Measurements from ENCODE around the gene TIMM10B. TPM values are rescaled to one million over a fixed set of nuclear protein-coding genes. Genes with fewer than 3 reads are reported as not detected.

Gene TIMM10B
- total RNA-seq (2014; rRNA removed; shearing (Covaris generic); ENCODE audit: low replicate concordance) = 36.3 and 57.2 TPM in 2 replicates

- peak within 1 kb of the TSS; percentile 63; the same call in 1 of the 2 replicates for H2AFZ ChIP-seq (ENCODE audit: low read length)
- no peaks in the 10 kb centered on the region for H3K27me3 ChIP-seq (ENCODE audit: low read length)
- H3K4me1 ChIP-seq (ENCODE audit: low read length) = peaks cover 21% of the 10 kb centered on the region
- H3K27ac ChIP-seq (ENCODE audit: low read length) = peak within 1 kb of the TSS; percentile 68
- H3K79me2 ChIP-seq (ENCODE audit: low read length) = peaks cover 56% of the 10 kb centered on the region
- no peaks in the 10 kb centered on the region for H3K9me2 ChIP-seq (replicated peaks; ENCODE audit: insufficient read depth, low read length)
- H3K4me2 ChIP-seq (ENCODE audit: low read depth, low read length, poor library complexity, severe bottlenecking) = peak within 1 kb of the TSS; percentile 88
- peak; percentile 99 for DNase-seq
- peaks cover 40% of the 10 kb centered on the region for H3K36me3 ChIP-seq (ENCODE audit: insufficient read depth, low read length)
- peak within 1 kb of the TSS; percentile 92 for H3K4me3 ChIP-seq (ENCODE audit: low read length)
- H3K9ac ChIP-seq (ENCODE audit: low read length) = peak within 1 kb of the TSS; percentile 97
- no peaks in the 10 kb centered on the region for H3K9me3 ChIP-seq (ENCODE audit: low read length)
- peaks cover 15% of the 10 kb centered on the region for H4K20me1 ChIP-seq (ENCODE audit: insufficient read depth, low read depth, low read length)
These were observed at the start of gene TIMM10B, which contains the start of gene ARFIP2 for GRCh38 chr11:6481012-6481923. TIMM10B (plus strand) TSS chr11:6481501; CDS start chr11:6481517, 16 bp downstream. ARFIP2 (minus strand) TSS chr11:6481331; CDS start chr11:6480421, 910 bp downstream.

GRCh38 chr11:6431861-6432260, 49.4 kb upstream of the TIMM10B start:
- Histone ChIP-seq H3K9me3 (ENCODE audit: low read length) (no peaks in the 10 kb centered on the region), H3K36me3 (ENCODE audit: insufficient read depth, low read length) (no peaks in the 10 kb centered on the region), H3K27ac (ENCODE audit: low read length) (no peak overlapping the region), H2AFZ (ENCODE audit: low read length) (no peak overlapping the region), H3K4me2 (ENCODE audit: low read depth, low read length, poor library complexity, severe bottlenecking) (no peak overlapping the region), H4K20me1 (ENCODE audit: insufficient read depth, low read depth, low read length) (no peaks in the 10 kb centered on the region), H3K9ac (ENCODE audit: low read length) (no peak overlapping the region), H3K9me2 (replicated peaks; ENCODE audit: insufficient read depth, low read length) (no peaks in the 10 kb centered on the region), H3K27me3 (ENCODE audit: low read length) (no peaks in the 10 kb centered on the region), H3K79me2 (ENCODE audit: low read length) (no peaks in the 10 kb centered on the region), H3K4me3 (ENCODE audit: low read length) (no peak overlapping the region), H3K4me1 (ENCODE audit: low read length) (peaks cover 22% of the 10 kb centered on the region)
- DNase-seq = no peak

GRCh38 chr11:6433998-6434660, 47.2 kb upstream of the TIMM10B start:
- Histone ChIP-seq H3K36me3 (ENCODE audit: insufficient read depth, low read length) (no peaks in the 10 kb centered on the region), H3K4me1 (ENCODE audit: low read length) (peaks cover 28% of the 10 kb centered on the region), H3K4me2 (ENCODE audit: low read depth, low read length, poor library complexity, severe bottlenecking) (no peak overlapping the region), H3K4me3 (ENCODE audit: low read length) (no peak overlapping the region), H3K9me3 (ENCODE audit: low read length) (no peaks in the 10 kb centered on the region), H2AFZ (ENCODE audit: low read length) (no peak overlapping the region), H3K27me3 (ENCODE audit: low read length) (no peaks in the 10 kb centered on the region), H3K9ac (ENCODE audit: low read length) (no peak overlapping the region), H4K20me1 (ENCODE audit: insufficient read depth, low read depth, low read length) (no peaks in the 10 kb centered on the region), H3K27ac (ENCODE audit: low read length) (no peak overlapping the region), H3K79me2 (ENCODE audit: low read length) (no peaks in the 10 kb centered on the region), H3K9me2 (replicated peaks; ENCODE audit: insufficient read depth, low read length) (no peaks in the 10 kb centered on the region)
- DNase-seq = no peak

- H3K9me3 ChIP-seq (ENCODE audit: low read length) = no peaks in the 10 kb centered on the region
- H4K20me1 ChIP-seq (ENCODE audit: insufficient read depth, low read depth, low read length) = no peaks in the 10 kb centered on the region
- H3K27me3 ChIP-seq (ENCODE audit: low read length) = no peaks in the 10 kb centered on the region
- H2AFZ ChIP-seq (ENCODE audit: low read length) = no peak overlapping the region
- no peak for DNase-seq
- H3K4me2 ChIP-seq (ENCODE audit: low read depth, low read length, poor library complexity, severe bottlenecking) = no peak overlapping the region
- H3K79me2 ChIP-seq (ENCODE audit: low read length) = no peaks in the 10 kb centered on the region
- peaks cover 28% of the 10 kb centered on the region for H3K4me1 ChIP-seq (ENCODE audit: low read length)
- no peak overlapping the region for H3K4me3 ChIP-seq (ENCODE audit: low read length)
- no peak overlapping the region for H3K9ac ChIP-seq (ENCODE audit: low read length)
- H3K27ac ChIP-seq (ENCODE audit: low read length) = no peak overlapping the region
- H3K36me3 ChIP-seq (ENCODE audit: insufficient read depth, low read length) = no peaks in the 10 kb centered on the region
- H3K9me2 ChIP-seq (replicated peaks; ENCODE audit: insufficient read depth, low read length) = no peaks in the 10 kb centered on the region
These were observed 43.9 kb upstream of the TIMM10B start for GRCh38 chr11:6437423-6437822.

GRCh38 chr11:6437993-6438392, 43.3 kb upstream of the TIMM10B start:
- Histone ChIP-seq H3K27ac (ENCODE audit: low read length) (no peak overlapping the region), H3K4me2 (ENCODE audit: low read depth, low read length, poor library complexity, severe bottlenecking) (no peak overlapping the region), H3K9me3 (ENCODE audit: low read length) (no peaks in the 10 kb centered on the region), H3K9me2 (replicated peaks; ENCODE audit: insufficient read depth, low read length) (no peaks in the 10 kb centered on the region), H3K4me3 (ENCODE audit: low read length) (no peak overlapping the region), H3K9ac (ENCODE audit: low read length) (no peak overlapping the region), H3K4me1 (ENCODE audit: low read length) (peaks cover 28% of the 10 kb centered on the region), H3K79me2 (ENCODE audit: low read length) (no peaks in the 10 kb centered on the region), H2AFZ (ENCODE audit: low read length) (no peak overlapping the region), H3K36me3 (ENCODE audit: insufficient read depth, low read length) (no peaks in the 10 kb centered on the region), H3K27me3 (ENCODE audit: low read length) (no peaks in the 10 kb centered on the region), H4K20me1 (ENCODE audit: insufficient read depth, low read depth, low read length) (no peaks in the 10 kb centered on the region)
- peak; percentile 46 for DNase-seq

- Histone ChIP-seq H3K4me2 (ENCODE audit: low read depth, low read length, poor library complexity, severe bottlenecking) (no peak overlapping the region), H3K79me2 (ENCODE audit: low read length) (no peaks in the 10 kb centered on the region), H3K27me3 (ENCODE audit: low read length) (no peaks in the 10 kb centered on the region), H3K9ac (ENCODE audit: low read length) (no peak overlapping the region), H3K9me3 (ENCODE audit: low read length) (no peaks in the 10 kb centered on the region), H3K9me2 (replicated peaks; ENCODE audit: insufficient read depth, low read length) (no peaks in the 10 kb centered on the region), H3K36me3 (ENCODE audit: insufficient read depth, low read length) (no peaks in the 10 kb centered on the region), H4K20me1 (ENCODE audit: insufficient read depth, low read depth, low read length) (no peaks in the 10 kb centered on the region), H3K27ac (ENCODE audit: low read length) (no peak overlapping the region), H3K4me1 (ENCODE audit: low read length) (peaks cover 26% of the 10 kb centered on the region), H3K4me3 (ENCODE audit: low read length) (no peak overlapping the region), H2AFZ (ENCODE audit: low read length) (peak overlapping the region; percentile 4; the same call in 1 of the 2 replicates)
- DNase-seq = peak; percentile 78
These were observed 42.2 kb upstream of the TIMM10B start for GRCh38 chr11:6438979-6439571.

- no peak within 1 kb of the TSS for H3K27ac ChIP-seq (ENCODE audit: low read length)
- no peak for DNase-seq
- H4K20me1 ChIP-seq (ENCODE audit: insufficient read depth, low read depth, low read length) = no peaks in the 10 kb centered on the region
- no peak within 1 kb of the TSS for H3K4me3 ChIP-seq (ENCODE audit: low read length)
- no peaks in the 10 kb centered on the region for H3K36me3 ChIP-seq (ENCODE audit: insufficient read depth, low read length)
- H3K79me2 ChIP-seq (ENCODE audit: low read length) = no peaks in the 10 kb centered on the region
- H3K4me1 ChIP-seq (ENCODE audit: low read length) = peaks cover 14% of the 10 kb centered on the region
- H3K4me2 ChIP-seq (ENCODE audit: low read depth, low read length, poor library complexity, severe bottlenecking) = no peak within 1 kb of the TSS
- no peaks in the 10 kb centered on the region for H3K9me2 ChIP-seq (replicated peaks; ENCODE audit: insufficient read depth, low read length)
- no peaks in the 10 kb centered on the region for H3K9me3 ChIP-seq (ENCODE audit: low read length)
- no peaks in the 10 kb centered on the region for H3K27me3 ChIP-seq (ENCODE audit: low read length)
- no peak within 1 kb of the TSS for H2AFZ ChIP-seq (ENCODE audit: low read length)
- no peak within 1 kb of the TSS for H3K9ac ChIP-seq (ENCODE audit: low read length)
These were observed 40.4 kb upstream of the TIMM10B start, which contains the start of gene HPX for GRCh38 chr11:6440906-6441358. HPX (minus strand) TSS chr11:6440987; CDS start chr11:6440963, 24 bp downstream.

- no peaks in the 10 kb centered on the region for H3K27me3 ChIP-seq (ENCODE audit: low read length)
- no peaks in the 10 kb centered on the region for H3K9me3 ChIP-seq (ENCODE audit: low read length)
- no peak overlapping the region for H3K9ac ChIP-seq (ENCODE audit: low read length)
- no peak overlapping the region for H3K27ac ChIP-seq (ENCODE audit: low read length)
- no peaks in the 10 kb centered on the region for H3K79me2 ChIP-seq (ENCODE audit: low read length)
- no peak overlapping the region for H2AFZ ChIP-seq (ENCODE audit: low read length)
- no peaks in the 10 kb centered on the region for H3K9me2 ChIP-seq (replicated peaks; ENCODE audit: insufficient read depth, low read length)
- no peaks in the 10 kb centered on the region for H4K20me1 ChIP-seq (ENCODE audit: insufficient read depth, low read depth, low read length)
- no peaks in the 10 kb centered on the region for H3K36me3 ChIP-seq (ENCODE audit: insufficient read depth, low read length)
- DNase-seq = no peak
- no peak overlapping the region for H3K4me2 ChIP-seq (ENCODE audit: low read depth, low read length, poor library complexity, severe bottlenecking)
- H3K4me3 ChIP-seq (ENCODE audit: low read length) = no peak overlapping the region
- H3K4me1 ChIP-seq (ENCODE audit: low read length) = peaks cover 6% of the 10 kb centered on the region
These were observed 38.9 kb upstream of the TIMM10B start for GRCh38 chr11:6442441-6442840.

Measured in Karpas-422 (cell line).